ENCODE data around the gene FAM110A.

Gene FAM110A

GRCh38 chr20:818001-818664, 15.4 kb upstream of the FAM110A start:
- no peaks in the 10 kb centered on the region for H3K27me3 ChIP-seq (replicated peaks)
- in situ Hi-C loops (cut with HindIII; ENCODE audit: low pct_ligation_motif_present, low sequenced_read_pairs) = no loop called here
- no peak for DNase-seq

GRCh38 chr20:819680-820322, 13.7 kb upstream of the FAM110A start:
- no peak for TF ChIP-seq CTCF (IDR thresholded peaks at IDR 0.05; ENCODE audit: low read depth, low read length, missing control alignments)
- Histone ChIP-seq H3K27me3 (replicated peaks) (no peaks in the 10 kb centered on the region), H3K4me3 (ENCODE audit: low read depth, low read length) (no peak overlapping the region), H3K27ac (no peak overlapping the region), H3K36me3 (replicated peaks) (no peaks in the 10 kb centered on the region)
- no peak for DNase-seq
- in situ Hi-C loops (cut with HindIII; ENCODE audit: low pct_ligation_motif_present, low sequenced_read_pairs) = no loop called here

More at GRCh38 chr20:818001-818664, 15.4 kb upstream of the FAM110A start:
- Histone ChIP-seq H3K36me3 (replicated peaks) (no peaks in the 10 kb centered on the region), H3K27ac (no peak overlapping the region), H3K4me3 (ENCODE audit: low read depth, low read length) (no peak overlapping the region)
- TF ChIP-seq CTCF (IDR thresholded peaks at IDR 0.05; ENCODE audit: low read depth, low read length, missing control alignments) = no peak

DNA sequence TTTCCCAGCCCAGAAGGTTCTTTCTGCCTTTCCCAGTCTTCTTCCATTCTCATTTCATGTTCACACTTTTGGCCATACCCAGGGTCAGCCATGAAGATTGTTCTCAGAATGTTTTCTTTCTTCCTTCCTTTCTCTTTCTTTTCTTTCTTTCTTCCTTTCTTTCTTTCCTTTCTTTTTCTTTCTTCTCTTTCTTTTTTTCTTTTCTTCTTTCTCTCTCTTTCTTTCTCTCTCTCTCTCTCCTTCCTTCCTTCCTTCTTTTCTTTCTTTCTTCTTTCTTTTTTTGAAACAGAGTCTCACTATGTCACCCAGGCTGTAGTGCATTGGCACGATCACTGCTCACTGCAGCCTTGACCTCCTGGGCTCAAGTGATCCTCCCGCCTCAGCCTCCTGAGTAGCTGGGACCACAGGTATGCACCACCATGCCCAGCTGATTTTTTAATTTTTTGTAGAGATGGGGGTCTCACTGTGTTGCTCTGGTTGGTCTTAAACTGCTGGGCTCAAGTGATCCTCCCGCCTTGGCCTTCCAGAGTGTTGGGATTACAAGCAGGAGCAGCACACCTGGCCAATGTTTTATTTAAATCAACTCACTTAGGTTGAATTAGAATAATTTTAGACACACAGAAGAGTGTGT, 13.1 kb upstream of the FAM110A start:
- H3K36me3 ChIP-seq (replicated peaks) = no peaks in the 10 kb centered on the region
- H3K4me3 ChIP-seq (ENCODE audit: low read depth, low read length) = no peak overlapping the region
- no peak for TF ChIP-seq CTCF (IDR thresholded peaks at IDR 0.05; ENCODE audit: low read depth, low read length, missing control alignments)
- no peaks in the 10 kb centered on the region for H3K27me3 ChIP-seq (replicated peaks)
- H3K27ac ChIP-seq = no peak overlapping the region
- in situ Hi-C loops (cut with HindIII; ENCODE audit: low pct_ligation_motif_present, low sequenced_read_pairs) = no loop called here
- DNase-seq = no peak

DNA sequence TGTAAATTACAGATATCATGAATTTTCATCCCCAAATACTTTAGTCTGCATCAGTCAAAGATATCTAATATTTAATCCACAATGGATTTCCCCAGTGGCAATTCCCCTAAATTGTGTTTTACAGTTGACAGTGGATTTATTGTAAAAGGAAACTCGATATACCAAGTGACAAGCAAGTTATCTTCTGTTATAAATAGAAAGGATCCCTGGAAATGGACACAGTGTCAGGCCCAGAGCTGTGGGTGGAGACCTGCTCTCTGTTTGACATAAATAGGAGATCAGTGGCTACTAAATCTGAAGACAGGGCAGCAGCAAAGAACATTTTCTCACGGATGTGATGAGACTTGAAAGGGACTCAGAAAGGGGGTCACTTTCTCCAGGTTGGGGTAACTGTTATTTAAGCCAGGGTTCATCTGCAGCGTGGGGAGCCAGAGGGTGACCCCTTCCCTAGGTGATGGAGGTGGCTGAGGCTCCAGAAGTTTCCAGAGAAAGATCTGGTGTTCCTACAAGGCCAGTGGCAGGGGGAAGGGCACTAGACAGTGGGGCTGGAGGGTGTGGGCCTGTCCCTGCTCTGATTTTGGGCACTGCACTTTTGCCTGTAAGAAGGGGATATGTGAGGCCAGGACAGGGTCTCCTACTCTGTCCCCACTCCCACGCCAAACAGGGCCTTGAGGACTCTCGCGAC, 12.3 kb upstream of the FAM110A start:
- in situ Hi-C loops (cut with HindIII; ENCODE audit: low pct_ligation_motif_present, low sequenced_read_pairs) = no loop called here

GRCh38 chr20:821731-822065, 11.8 kb upstream of the FAM110A start:
- no peak for TF ChIP-seq CTCF (IDR thresholded peaks at IDR 0.05; ENCODE audit: low read depth, low read length, missing control alignments)

More for the DNA sequence above, 12.3 kb upstream of the FAM110A start:
- no peak overlapping the region for H3K4me3 ChIP-seq (ENCODE audit: low read depth, low read length)
- H3K27me3 ChIP-seq (replicated peaks) = no peaks in the 10 kb centered on the region
- H3K36me3 ChIP-seq (replicated peaks) = no peaks in the 10 kb centered on the region
- no peak for TF ChIP-seq CTCF (IDR thresholded peaks at IDR 0.05; ENCODE audit: low read depth, low read length, missing control alignments)
- DNase-seq = no peak
- H3K27ac ChIP-seq = no peak overlapping the region

More at GRCh38 chr20:821731-822065, 11.8 kb upstream of the FAM110A start:
- DNase-seq = no peak
- Histone ChIP-seq H3K4me3 (ENCODE audit: low read depth, low read length) (no peak overlapping the region), H3K36me3 (replicated peaks) (no peaks in the 10 kb centered on the region), H3K27ac (no peak overlapping the region), H3K27me3 (replicated peaks) (no peaks in the 10 kb centered on the region)
- in situ Hi-C loops (cut with HindIII; ENCODE audit: low pct_ligation_motif_present, low sequenced_read_pairs) = no loop called here

Data from brain microvascular endothelial cell (primary cell).